ENCODE data around the gene MICAL2.

Gene MICAL2

GRCh38 chr11:12293486-12293885 is 183.1 kb downstream of the MICAL2 start:
- H3K4me3 Mint-ChIP-seq: no peak overlapping the region
- DNase-seq: no peak
- H3K27me3 Mint-ChIP-seq: no peaks in the 10 kb centered on the region
- peaks cover 4% of the 10 kb centered on the region for H3K9me3 Mint-ChIP-seq
- peaks cover 12% of the 10 kb centered on the region for H3K4me1 Mint-ChIP-seq (ENCODE audit: low read depth)
- H3K27ac Mint-ChIP-seq: no peak overlapping the region
- no peaks in the 10 kb centered on the region for H3K36me3 Mint-ChIP-seq (ENCODE audit: low read depth)

GRCh38 chr11:12294613-12295012 is 184.2 kb downstream of the MICAL2 start:
- H3K4me3 Mint-ChIP-seq: no peak overlapping the region
- no peak overlapping the region for H3K27ac Mint-ChIP-seq
- no peak for DNase-seq
- H3K4me1 Mint-ChIP-seq (ENCODE audit: low read depth): peaks cover 10% of the 10 kb centered on the region
- no peaks in the 10 kb centered on the region for H3K27me3 Mint-ChIP-seq
- peaks cover 3% of the 10 kb centered on the region for H3K36me3 Mint-ChIP-seq (ENCODE audit: low read depth)
- peaks cover 13% of the 10 kb centered on the region for H3K9me3 Mint-ChIP-seq

GRCh38 chr11:12295943-12296342 is 185.6 kb downstream of the MICAL2 start:
- peaks cover 3% of the 10 kb centered on the region for H3K4me1 Mint-ChIP-seq (ENCODE audit: low read depth)
- peaks cover 3% of the 10 kb centered on the region for H3K36me3 Mint-ChIP-seq (ENCODE audit: low read depth)
- DNase-seq: no peak
- H3K27ac Mint-ChIP-seq: no peak overlapping the region
- peaks cover 14% of the 10 kb centered on the region for H3K9me3 Mint-ChIP-seq
- no peak overlapping the region for H3K4me3 Mint-ChIP-seq
- H3K27me3 Mint-ChIP-seq: no peaks in the 10 kb centered on the region

GRCh38 chr11:12298610-12299009 is 188.2 kb downstream of the MICAL2 start:
- H3K36me3 Mint-ChIP-seq (ENCODE audit: low read depth): peaks cover 3% of the 10 kb centered on the region
- no peaks in the 10 kb centered on the region for H3K27me3 Mint-ChIP-seq

GRCh38 chr11:12301379-12301778 is 191.0 kb downstream of the MICAL2 start:
- Mint-ChIP-seq H3K9me3 (peaks cover 14% of the 10 kb centered on the region), H3K4me1 (ENCODE audit: low read depth) (no peaks in the 10 kb centered on the region), H3K36me3 (ENCODE audit: low read depth) (peaks cover 3% of the 10 kb centered on the region), H3K4me3 (no peak overlapping the region), H3K27ac (no peak overlapping the region), H3K27me3 (no peaks in the 10 kb centered on the region)
- DNase-seq: no peak

More at GRCh38 chr11:12298610-12299009, 188.2 kb downstream of the MICAL2 start:
- no peak for DNase-seq
- Mint-ChIP-seq H3K4me3 (no peak overlapping the region), H3K4me1 (ENCODE audit: low read depth) (no peaks in the 10 kb centered on the region), H3K9me3 (peaks cover 14% of the 10 kb centered on the region), H3K27ac (no peak overlapping the region)

- no peaks in the 10 kb centered on the region for H3K27me3 Mint-ChIP-seq
- no peaks in the 10 kb centered on the region for H3K4me1 Mint-ChIP-seq (ENCODE audit: low read depth)
- H3K4me3 Mint-ChIP-seq: no peak overlapping the region
- peaks cover 9% of the 10 kb centered on the region for H3K9me3 Mint-ChIP-seq
- H3K27ac Mint-ChIP-seq: no peak overlapping the region
- H3K36me3 Mint-ChIP-seq (ENCODE audit: low read depth): peaks cover 3% of the 10 kb centered on the region
- DNase-seq: no peak
Observed at GRCh38 chr11:12303421-12304149, 193.2 kb downstream of the MICAL2 start.

GRCh38 chr11:12306830-12307229 is 196.4 kb downstream of the MICAL2 start:
- no peaks in the 10 kb centered on the region for H3K27me3 Mint-ChIP-seq
- no peak for DNase-seq
- no peaks in the 10 kb centered on the region for H3K4me1 Mint-ChIP-seq (ENCODE audit: low read depth)
- peaks cover 11% of the 10 kb centered on the region for H3K9me3 Mint-ChIP-seq
- no peak overlapping the region for H3K4me3 Mint-ChIP-seq
- H3K27ac Mint-ChIP-seq: no peak overlapping the region
- no peaks in the 10 kb centered on the region for H3K36me3 Mint-ChIP-seq (ENCODE audit: low read depth)

GRCh38 chr11:12312132-12312531 is 201.7 kb downstream of the MICAL2 start:
- Mint-ChIP-seq H3K36me3 (ENCODE audit: low read depth) (peaks cover 1% of the 10 kb centered on the region), H3K27ac (no peak overlapping the region), H3K4me1 (ENCODE audit: low read depth) (no peaks in the 10 kb centered on the region), H3K9me3 (peaks cover 23% of the 10 kb centered on the region), H3K4me3 (no peak overlapping the region), H3K27me3 (no peaks in the 10 kb centered on the region)
- DNase-seq: no peak

Measured in activated T-cell treated with anti-CD3 and anti-CD28 coated beads, Interleukin-2, amount 50 U/mL, for 24 hours (primary cell).